ENCODE measurements around the gene CFAP97D2.

The CFAP97D2 gene

GRCh38 chr13:114179087-114179658, at the start of gene CFAP97D2:
TSS of gene CFAP97D2 (plus strand) at chr13:114179257. CDS start at chr13:114179331, 74 bp downstream.
- Mint-ChIP-seq H3K4me3 (no peak within 1 kb of the TSS), H3K36me3 (ENCODE audit: low read depth) (no peaks in the 10 kb centered on the region)
- TF ChIP-seq CTCF (IDR thresholded peaks at IDR 0.05), result no peak

GRCh38 chr13:114129649-114130062, 49.4 kb upstream of the CFAP97D2 start:
- Mint-ChIP-seq H3K9me3 (no peaks in the 10 kb centered on the region), H3K27ac (no peak overlapping the region), H3K27me3 (ENCODE audit: low read depth, poor library complexity) (peaks cover 10% of the 10 kb centered on the region), H3K4me1 (peaks cover 80% of the 10 kb centered on the region), H3K4me3 (peak overlapping the region; percentile 70), H3K36me3 (ENCODE audit: low read depth) (no peaks in the 10 kb centered on the region)
- no peak for DNase-seq
- TF ChIP-seq CTCF (IDR thresholded peaks at IDR 0.05), result no peak

More at GRCh38 chr13:114179087-114179658, at the start of gene CFAP97D2:
- H3K9me3 Mint-ChIP-seq, result peaks cover 7% of the 10 kb centered on the region
- H3K27ac Mint-ChIP-seq, result peak within 1 kb of the TSS; percentile 64
- H3K27me3 Mint-ChIP-seq (ENCODE audit: low read depth, poor library complexity), result peaks cover 31% of the 10 kb centered on the region
- peaks cover 38% of the 10 kb centered on the region for H3K4me1 Mint-ChIP-seq
- DNase-seq, result no peak

DNA sequence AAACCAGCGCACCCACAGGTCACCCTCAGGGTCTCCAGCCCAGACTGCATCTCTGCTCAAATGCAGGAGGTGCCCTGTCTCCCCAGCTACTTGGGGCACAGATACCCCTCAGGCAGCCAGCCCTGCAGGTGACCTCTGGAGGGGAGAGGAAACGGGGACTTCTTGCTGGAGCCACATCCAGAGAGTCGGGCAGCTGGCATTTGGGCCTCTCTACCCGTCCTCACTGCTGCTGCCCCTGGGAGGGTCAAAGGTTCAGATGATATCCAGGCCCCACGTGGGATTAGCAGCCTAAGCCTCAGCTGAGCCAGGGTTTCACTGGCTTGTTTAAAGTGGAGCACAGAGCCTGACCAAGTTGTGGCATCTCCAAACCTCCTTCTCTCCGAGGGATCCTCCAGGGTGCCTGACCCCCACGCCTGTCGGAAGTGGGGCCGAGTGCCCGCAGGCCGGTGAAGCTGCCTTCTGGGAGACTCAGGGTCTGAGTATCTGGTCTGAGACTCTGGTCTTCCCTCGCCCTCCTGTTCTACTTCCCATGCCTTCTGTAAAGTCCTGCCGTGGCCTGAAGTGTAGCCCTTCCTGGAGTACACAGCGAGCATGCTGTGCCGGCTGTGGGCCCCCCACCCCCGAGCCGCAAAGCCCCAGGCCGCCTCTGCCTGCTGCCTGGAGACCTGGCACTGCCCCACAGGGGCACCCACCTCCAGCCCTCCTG, 48.8 kb upstream of the CFAP97D2 start:
- Mint-ChIP-seq H3K9me3 (no peaks in the 10 kb centered on the region), H3K27me3 (ENCODE audit: low read depth, poor library complexity) (peaks cover 8% of the 10 kb centered on the region), H3K27ac (peak overlapping the region; percentile 68), H3K4me3 (peak overlapping the region; percentile 98), H3K36me3 (ENCODE audit: low read depth) (no peaks in the 10 kb centered on the region), H3K4me1 (peaks cover 80% of the 10 kb centered on the region)
- no peak for TF ChIP-seq CTCF (IDR thresholded peaks at IDR 0.05)
- no peak for DNase-seq

DNA sequence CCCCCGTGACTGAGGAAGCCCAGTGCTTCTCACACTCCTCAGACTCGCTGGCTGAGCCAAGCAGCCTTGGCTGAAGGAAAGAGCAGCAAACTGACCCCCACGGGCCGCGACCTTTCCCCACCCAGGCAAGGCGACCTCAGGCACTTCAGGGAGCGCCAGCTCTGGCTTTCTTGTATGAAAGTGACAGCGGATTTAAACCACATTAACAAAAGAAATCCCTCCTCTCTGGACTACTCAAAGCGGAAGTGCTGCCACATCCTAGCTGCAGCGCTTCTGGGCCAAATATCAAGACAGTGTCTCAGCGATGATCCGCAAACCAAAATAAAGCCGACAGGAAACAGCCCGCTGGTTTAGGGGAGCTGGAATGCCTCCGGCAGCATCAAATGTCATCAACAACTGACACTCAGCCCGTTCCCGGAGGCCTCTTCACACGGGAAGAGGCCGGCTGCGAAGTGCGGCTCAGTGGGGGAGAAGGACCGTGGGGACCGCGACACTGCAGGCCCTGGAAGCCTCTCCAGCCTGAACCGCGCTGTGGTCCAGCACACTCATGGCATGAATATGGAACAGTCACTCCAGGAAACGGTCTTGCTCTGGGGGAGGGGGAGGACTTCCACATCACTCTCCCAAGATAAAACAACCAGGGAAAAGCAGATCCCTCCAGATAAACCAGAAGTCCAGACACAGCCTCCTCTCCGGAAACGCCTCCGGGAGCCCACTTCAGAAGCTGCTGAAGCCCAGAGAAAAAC, 48.0 kb upstream of the CFAP97D2 start:
- Mint-ChIP-seq H3K4me3 (peak overlapping the region; percentile 98), H3K4me1 (peaks cover 84% of the 10 kb centered on the region), H3K27me3 (ENCODE audit: low read depth, poor library complexity) (peaks cover 8% of the 10 kb centered on the region), H3K9me3 (no peaks in the 10 kb centered on the region), H3K36me3 (ENCODE audit: low read depth) (no peaks in the 10 kb centered on the region), H3K27ac (peak overlapping the region; percentile 68)
- no peak for TF ChIP-seq CTCF (IDR thresholded peaks at IDR 0.05)
- DNase-seq, result peak; percentile 59

GRCh38 chr13:114131583-114132418, 47.3 kb upstream of the CFAP97D2 start:
- no peak for DNase-seq
- peaks cover 6% of the 10 kb centered on the region for H3K27me3 Mint-ChIP-seq (ENCODE audit: low read depth, poor library complexity)

More at GRCh38 chr13:114131583-114132418, 47.3 kb upstream of the CFAP97D2 start:
- Mint-ChIP-seq H3K9me3 (no peaks in the 10 kb centered on the region), H3K4me1 (peaks cover 82% of the 10 kb centered on the region), H3K36me3 (ENCODE audit: low read depth) (no peaks in the 10 kb centered on the region), H3K4me3 (peak overlapping the region; percentile 98), H3K27ac (peak overlapping the region; percentile 73)
- TF ChIP-seq CTCF (IDR thresholded peaks at IDR 0.05), result no peak

Measured in nephron progenitor cell (in vitro differentiated cells).